ENCODE data around the gene ST6GALNAC6. TPM values are rescaled to one million over a fixed set of nuclear protein-coding genes. Genes with fewer than 3 reads are reported as not detected.

Gene ST6GALNAC6
- total and polyA plus RNA-seq, 11 donors = 28.4 to 75.9 (median 43.2) TPM

- Histone ChIP-seq H3K27me3 (no peaks in the 10 kb centered on the region), H3K27ac (no peak overlapping the region), H3K9me3 (peaks cover 0 to 11% (median 8%) of the 10 kb centered on the region in 12 donors), H3K4me1 (peaks cover 0 to 24% (median 5%) of the 10 kb centered on the region in 12 donors), H3K36me3 (peaks cover 3 to 96% (median 87%) of the 10 kb centered on the region in 9 donors), H3K4me3 (no peak overlapping the region)
- intact Hi-C loops (cut with DNase I) = no loop called here
- no peak for ATAC-seq
- TF ChIP-seq CTCF (IDR thresholded peaks at IDR 0.05) (no peak), POLR2A (IDR thresholded peaks at IDR 0.05) (no peak)
- no peak for DNase-seq
- WGBS, 4 donors = 95 to 100% (median 97%) methylated on average over 3 of the region's 3 CpGs
Measured at GRCh38 chr9:127890053-127890452, 9.3 kb downstream of the ST6GALNAC6 start.

- Histone ChIP-seq H3K4me3 (no peak overlapping the region), H3K9me3 (peaks cover 0 to 3% (median under 1%) of the 10 kb centered on the region in 12 donors), H3K27ac (no peak overlapping the region), H3K36me3 (peaks cover 3 to 80% (median 64%) of the 10 kb centered on the region in 9 donors), H3K27me3 (no peaks in the 10 kb centered on the region), H3K4me1 (peaks cover 0 to 39% (median 16%) of the 10 kb centered on the region in 12 donors)
- no peak for DNase-seq
- WGBS, 4 donors = 80 to 89% (median 87%) methylated on average over 2 of the region's 2 CpGs
- intact Hi-C loops (cut with DNase I) = loop anchor here in 1 of 10 donors (10.0 kb wide), 1 partner anchor 403 kb away; no protein-coding TSS in a partner anchor
- no peak for ATAC-seq
- no peak for TF ChIP-seq POLR2A (IDR thresholded peaks at IDR 0.05)
- no peak for TF ChIP-seq CTCF (IDR thresholded peaks at IDR 0.05)
Measured at GRCh38 chr9:127887792-127888191, 11.6 kb downstream of the ST6GALNAC6 start.

GRCh38 chr9:127886401-127886972, 12.9 kb downstream of the ST6GALNAC6 start:
- Histone ChIP-seq H3K4me1 (peaks cover 0 to 48% (median 18%) of the 10 kb centered on the region in 12 donors), H3K27ac (no peak overlapping the region), H3K27me3 (no peaks in the 10 kb centered on the region), H3K36me3 (peaks cover 3 to 68% (median 53%) of the 10 kb centered on the region in 9 donors), H3K9me3 (no peaks in the 10 kb centered on the region), H3K4me3 (no peak overlapping the region)
- TF ChIP-seq CTCF (IDR thresholded peaks at IDR 0.05) = no peak
- TF ChIP-seq POLR2A (IDR thresholded peaks at IDR 0.05) = no peak
- WGBS, 4 donors = 95 to 98% (median 96%) methylated on average over 13 to 18 of the region's 18 CpGs
- ATAC-seq (no peak), DNase-seq (peak in 1 of 5 donors; percentile 45)
- intact Hi-C loops (cut with DNase I) = loop anchor here in 1 of 10 donors (10.0 kb wide), 1 partner anchor 402 kb away; no protein-coding TSS in a partner anchor

- TF ChIP-seq POLR2A (IDR thresholded peaks at IDR 0.05) (no peak), CTCF (IDR thresholded peaks at IDR 0.05) (no peak)
- peak overlapping the region in 7 of 12 donors; percentile 8 to 66 (median 39) for H3K27ac ChIP-seq
- H3K4me3 ChIP-seq = no peak overlapping the region
- ATAC-seq = no peak
- H3K27me3 ChIP-seq = no peaks in the 10 kb centered on the region
- intact Hi-C loops (cut with DNase I) = loop anchor here in 1 of 10 donors (10.0 kb wide), 1 partner anchor 401 kb away; no protein-coding TSS in a partner anchor
- peaks cover 0 to 48% (median 18%) of the 10 kb centered on the region in 12 donors for H3K4me1 ChIP-seq
- peak in 1 of 5 donors; percentile 45 for DNase-seq
- peaks cover 3 to 62% (median 47%) of the 10 kb centered on the region in 9 donors for H3K36me3 ChIP-seq
- 78 to 88% (median 81%) methylated on average over 11 to 13 of the region's 13 CpGs for WGBS, 4 donors
- H3K9me3 ChIP-seq = no peaks in the 10 kb centered on the region
Measured at GRCh38 chr9:127885508-127886281, 13.7 kb downstream of the ST6GALNAC6 start.

Data from heart left ventricle (tissue), 16 donors.